Measurements from ENCODE around the gene PRXL2C.
A peak's percentile ranks its signal among the peaks of the same experiment; 100 is the strongest.
"Not testable (repeated sequence)": the region's sequence is repeated elsewhere in the genome, so short reads cannot be mapped to it uniquely, and the experiment has no call there.

PRXL2C gene, protein sequence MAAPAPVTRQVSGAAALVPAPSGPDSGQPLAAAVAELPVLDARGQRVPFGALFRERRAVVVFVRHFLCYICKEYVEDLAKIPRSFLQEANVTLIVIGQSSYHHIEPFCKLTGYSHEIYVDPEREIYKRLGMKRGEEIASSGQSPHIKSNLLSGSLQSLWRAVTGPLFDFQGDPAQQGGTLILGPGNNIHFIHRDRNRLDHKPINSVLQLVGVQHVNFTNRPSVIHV

DNA sequence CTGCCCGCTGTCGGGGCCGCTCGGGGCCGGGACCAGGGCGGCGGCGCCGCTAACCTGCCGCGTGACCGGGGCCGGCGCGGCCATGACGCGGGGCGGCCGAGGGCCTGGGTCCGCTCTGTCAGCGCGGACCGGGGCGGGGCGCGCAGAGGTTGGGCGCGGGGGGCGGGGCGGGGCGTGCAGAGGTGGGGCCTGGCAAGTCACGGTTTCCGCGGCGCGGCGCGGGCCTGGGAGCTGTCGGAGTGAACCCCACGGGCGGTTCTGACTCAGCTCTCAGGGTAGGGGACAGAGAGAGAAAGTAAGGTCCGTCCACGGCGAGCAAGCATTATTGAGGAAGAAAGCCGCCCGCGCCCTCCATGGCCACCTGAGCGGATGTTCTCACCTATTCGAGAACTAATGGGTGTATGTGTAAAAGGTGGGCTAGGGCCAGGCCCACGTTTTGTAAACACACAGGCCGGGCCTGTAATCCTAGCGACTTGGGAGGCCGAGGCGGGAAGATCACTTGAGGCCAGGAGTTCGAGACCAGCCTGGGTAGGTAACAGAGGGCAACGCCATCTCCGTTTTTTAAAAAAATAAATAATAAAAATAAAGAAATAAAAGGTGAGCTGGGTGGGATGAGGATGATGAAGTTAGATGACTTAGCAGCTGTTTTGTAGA lies at the start of gene PRXL2C:
Gene PRXL2C, minus strand, starts transcription at position 120 of the 654 bp plus-strand sequence. Its CDS starts 36 bp downstream, at position 84.
- DNase-seq, result peak; percentile 10 to 75

DNA sequence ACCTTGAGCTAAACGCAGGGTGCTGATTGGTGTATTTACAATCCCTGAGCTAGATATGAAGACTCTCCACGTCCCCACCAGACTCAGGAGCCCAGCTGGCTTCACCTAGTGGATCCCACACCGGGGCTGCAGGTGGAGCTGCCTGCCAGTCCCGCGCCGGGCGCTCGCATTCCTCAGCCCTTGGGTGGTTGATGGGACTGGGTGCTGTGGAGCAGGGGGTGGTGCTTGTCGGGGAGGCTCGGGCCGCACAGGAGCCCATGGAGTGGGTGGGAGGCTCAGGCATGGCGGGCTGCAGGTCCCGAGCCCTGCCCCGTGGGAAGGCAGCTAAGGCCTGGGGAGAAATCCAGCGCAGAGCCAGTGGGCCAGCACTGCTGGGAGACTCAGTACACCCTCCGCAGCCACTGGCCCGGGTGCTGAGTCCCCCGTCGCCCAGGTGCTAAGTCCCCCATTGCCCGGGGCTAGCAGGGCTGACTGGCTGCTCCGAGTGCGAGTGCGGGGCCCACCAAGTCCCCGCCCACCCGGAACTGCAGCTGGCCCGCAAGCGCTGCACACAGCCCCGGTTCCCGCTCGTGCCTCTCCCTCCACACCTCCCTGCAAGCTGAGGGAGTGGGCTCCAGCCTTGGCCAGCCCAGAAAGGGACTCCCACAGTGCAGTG lies 45.7 kb upstream of the PRXL2C start:
- DNase-seq, result not testable (repeated sequence)

DNA sequence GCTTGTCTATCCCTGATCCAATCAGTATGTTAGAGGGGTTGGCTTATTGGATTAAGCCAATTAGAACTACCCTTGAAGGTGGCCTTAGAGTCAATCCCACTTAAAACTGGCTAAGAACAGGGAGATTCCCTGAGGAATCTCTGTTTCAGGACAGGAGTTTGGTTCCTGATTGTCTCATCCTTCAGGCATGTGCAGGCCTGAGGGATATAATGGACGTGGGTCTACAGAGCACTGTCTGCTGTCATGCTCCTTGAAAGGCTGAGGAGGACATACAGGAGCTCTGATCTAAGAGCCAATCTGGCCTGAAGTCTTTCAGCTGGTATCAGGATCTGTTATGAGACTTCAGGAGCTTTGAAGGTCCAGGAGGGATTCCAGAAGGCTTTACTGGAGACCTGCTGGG lies 36.2 kb upstream of the PRXL2C start:
- no peak for DNase-seq

DNA sequence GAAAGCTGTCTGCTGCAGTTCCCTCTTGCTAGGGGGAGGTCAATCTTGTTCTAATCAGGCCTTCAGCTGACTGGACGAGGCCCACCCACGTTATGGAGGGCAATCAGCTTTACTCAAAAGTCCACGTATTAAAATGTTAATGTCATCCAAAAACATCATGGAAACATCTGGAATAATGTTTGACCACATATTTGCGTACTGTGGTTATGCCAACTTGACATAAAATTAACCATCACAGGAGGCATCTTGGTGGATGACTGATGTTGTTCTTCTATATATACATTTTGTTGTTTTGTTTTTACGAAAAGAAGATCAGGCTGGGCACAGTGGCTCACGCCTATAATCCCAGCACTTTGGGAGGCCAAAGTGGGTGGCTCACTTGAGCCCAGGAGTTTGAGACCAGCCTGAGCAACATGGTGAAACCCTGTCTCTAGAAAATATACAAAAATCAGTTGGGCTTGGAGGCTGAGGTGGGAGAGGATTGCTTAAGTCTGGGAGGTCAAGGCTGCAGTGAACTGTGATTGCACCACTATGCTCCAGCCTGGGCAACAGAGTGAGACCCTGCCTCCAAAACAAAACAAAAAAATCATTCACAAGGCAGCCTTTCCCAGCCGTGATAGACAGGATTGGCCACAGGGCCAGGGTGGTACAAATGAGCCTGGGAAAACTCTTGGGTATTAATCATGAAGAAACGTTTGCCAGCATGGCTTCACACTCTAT lies 33.8 kb upstream of the PRXL2C start:
- no peak for DNase-seq

DNA sequence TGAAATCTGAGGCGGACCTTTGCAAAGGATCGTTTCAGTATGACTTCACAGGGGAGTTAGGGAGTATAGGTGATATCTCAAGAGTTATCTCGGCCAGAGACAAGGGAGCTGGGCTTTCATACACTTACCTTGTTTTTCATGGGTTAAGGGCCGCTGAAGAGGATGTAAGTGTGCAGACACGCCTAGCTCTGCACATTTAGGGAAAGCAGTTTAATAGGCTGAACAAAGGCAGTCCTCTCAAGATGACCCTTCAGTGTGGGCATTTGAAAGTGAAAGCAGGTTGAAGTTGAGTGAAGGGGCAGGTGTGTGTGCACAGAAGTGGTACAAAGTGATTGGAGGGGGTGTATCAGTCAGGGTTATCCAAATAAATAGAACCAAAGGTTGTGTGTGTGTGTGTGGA lies 33.1 kb upstream of the PRXL2C start:
- no peak for DNase-seq

DNA sequence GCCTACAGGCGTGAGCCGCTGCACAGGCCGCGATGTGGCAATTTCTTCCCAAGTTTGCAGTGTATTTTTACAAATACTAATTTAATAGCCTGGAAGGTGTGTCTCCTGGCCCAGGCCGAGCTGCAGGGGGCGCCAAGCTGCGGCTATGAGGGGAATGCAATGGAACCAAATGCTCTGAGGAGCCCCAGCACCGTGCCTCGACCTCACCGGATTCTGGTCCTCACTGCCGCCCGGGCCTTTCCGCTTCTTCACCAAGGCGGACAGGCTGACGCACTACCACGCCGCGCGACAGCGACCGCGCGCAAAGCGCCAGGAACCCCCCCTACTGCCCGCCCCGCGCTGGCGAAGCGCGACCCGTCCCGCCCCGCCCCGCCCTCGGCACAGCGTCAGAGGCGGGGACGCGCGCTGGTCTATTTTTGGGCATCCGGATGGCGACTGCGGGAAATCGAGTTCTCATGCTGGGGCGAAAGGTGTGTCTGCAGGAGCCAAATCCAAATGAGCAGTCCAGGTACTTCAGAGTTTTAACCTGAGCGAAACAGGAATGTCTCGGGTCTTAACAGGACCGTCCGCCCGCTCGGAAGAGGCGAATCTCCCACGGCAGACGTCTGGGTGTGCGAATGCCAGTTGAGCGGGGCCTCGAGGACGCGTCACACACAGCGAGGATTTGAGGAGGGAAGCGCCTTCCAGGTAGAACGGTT lies 31.7 kb upstream of the PRXL2C start:
- peak; percentile 54 to 84 for DNase-seq

DNA sequence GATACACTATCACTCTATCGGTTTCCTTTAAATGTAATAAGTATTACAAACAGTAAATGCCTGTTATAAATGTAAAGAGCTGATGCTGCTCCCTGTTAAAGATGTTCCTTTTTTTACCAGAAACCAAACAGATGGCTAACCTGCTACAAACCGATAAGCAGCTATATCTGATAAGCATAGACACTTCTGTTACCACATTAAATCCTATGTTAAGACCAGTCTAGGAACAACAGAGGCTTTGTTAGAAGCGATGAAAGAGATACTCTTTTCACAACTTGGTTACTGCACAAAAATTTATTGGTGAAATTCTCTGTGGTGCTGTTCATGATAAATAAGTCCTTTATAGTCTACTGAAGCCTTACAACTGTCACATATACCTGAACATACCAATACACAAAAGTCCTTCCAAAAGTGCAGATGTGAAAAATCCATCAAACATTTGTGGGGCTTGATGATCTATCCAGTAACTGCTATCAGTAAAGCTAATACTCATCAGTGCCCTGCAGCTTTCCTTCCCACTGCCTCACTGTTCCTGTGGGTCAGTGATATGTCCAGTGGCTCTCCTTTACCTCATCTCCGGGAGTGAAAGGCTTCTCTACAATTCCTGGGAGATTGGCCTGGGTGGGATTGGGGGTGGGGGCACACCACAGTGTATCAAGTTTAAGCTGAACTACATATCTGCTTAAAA lies 25.8 kb upstream of the PRXL2C start:
- DNase-seq, result peak; percentile 1 to 19

DNA sequence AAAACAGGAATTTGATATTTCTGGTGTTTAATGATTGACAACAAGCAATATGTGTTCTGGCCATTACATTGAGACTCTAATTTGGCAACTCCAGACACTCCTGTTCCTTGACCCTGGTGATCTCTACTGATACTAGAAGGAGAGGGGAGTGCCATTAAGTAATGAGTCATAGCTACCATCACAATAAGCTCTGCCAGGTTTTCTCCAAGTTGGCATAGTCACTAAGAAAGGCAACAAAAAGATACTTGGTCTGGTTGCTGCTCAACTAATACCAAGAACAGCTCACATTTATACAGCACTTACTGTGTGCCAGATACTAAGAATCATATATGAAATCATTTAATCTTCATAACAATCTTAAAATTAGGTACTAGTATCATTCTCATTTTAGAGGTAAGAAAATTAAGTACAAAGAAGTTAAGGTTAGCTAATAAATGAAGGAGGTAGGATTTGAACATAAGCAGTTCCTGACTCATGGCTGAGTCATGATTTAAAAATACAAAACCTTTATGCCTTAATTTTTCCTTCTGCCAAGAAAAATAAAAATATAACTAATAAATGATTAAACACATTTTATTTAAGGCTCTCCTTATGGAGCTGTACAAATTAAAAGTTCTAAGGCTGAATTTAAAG lies 19.9 kb upstream of the PRXL2C start:
- no peak for DNase-seq

DNA sequence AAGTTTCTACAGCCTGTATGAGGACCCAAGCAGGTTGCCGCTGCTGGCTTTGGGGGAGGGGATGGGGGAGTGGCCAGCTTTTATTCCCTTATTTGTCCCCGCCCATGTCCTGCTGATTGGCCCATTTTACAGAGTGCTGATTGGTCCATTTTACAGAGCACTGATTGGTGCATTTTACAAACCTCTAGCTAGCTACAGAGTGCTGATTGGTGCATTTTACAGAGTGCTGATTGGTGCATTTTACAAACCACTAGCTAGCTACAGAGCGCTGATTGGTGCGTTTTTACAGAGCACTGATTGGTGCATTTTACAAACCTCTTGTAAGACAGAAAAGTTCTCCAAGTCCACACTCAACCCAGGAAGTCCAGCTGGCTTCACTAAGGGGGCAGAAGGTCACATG lies 18.7 kb upstream of the PRXL2C start:
- not testable (repeated sequence) for DNase-seq

DNA sequence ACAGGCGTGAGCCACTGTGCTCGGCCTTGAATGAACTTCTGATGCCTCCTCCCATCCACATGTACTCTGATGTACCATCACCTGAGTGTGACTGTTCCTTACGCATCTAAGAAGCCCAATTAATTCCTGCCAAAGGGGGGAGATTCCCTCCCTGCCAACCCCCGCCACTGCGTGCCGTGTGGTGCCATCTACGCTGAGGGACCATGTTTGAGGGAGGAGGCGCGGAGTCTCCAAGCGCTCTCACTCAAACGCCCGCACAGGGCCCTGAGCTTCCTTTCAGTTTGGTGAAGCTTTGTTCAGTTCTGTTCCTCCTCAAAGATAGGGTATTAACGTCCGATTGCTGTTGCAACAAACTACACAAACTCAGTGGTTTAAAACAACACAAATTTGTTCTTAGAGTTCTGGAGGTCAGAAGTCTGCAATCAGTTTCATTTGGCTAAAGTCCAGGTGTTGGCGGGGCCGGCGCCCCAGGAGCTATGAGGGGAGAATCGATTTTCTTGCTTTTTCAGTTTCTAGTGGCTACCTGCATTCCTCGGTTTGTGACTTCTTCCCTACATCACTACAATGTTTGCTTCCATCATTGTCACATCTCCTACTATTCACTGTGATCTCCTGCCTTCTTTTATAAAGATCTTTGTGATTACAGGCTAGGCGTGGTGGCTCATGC lies 13.9 kb upstream of the PRXL2C start:
- DNase-seq, result no peak

DNA sequence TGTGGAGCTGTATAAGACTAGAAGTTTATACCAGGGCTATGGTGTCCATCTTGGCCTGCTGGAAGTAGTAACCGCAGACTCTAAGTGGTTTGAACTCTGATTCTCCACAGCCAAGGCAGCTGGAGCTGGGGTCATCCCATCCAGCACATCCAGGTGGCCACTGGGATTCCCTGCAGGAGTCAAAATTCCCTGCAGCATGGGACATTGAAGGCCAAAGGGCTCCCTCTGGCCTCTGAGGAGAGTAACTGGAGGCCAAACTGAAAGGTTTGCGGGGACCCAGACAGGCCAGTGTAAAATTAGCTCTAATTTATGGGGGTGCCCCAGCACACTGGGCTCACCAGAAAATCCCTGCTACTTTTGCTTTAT lies 12.2 kb upstream of the PRXL2C start:
- DNase-seq, result no peak

DNA sequence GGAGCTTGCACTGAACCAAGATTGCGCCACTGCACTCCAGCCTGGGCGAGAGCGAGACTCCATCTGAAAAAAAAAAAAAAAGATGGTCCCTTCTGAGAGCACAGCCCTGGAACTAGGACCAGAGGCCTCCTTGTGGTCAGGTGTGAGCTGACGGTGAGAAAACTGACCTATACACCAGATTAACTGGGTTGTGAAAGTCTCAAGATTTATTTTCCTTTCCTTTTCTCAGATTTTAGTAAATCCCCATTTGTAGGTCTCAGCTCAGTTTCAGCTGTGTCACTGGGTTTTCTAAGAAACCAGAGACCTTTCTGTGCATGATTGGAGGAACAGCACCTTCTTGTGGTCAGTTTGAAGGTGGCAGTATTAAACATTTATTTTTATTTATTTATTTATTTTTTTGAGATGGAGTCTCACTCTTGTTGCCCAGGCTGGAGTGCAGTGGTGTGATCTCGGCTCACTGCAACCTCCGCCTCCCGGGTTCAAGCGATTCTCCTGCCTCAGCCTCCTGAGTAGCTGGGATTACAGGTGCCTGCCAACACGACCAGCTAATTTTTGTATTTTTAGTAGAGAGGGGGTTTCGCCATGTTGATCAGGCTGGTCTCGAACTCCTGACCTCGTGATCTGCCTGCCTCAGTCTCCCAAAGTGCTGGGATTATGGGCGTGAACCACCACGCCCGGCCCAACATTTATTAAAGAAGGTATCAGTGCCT lies 11.7 kb upstream of the PRXL2C start:
- DNase-seq, result peak; percentile 7 to 37

DNA sequence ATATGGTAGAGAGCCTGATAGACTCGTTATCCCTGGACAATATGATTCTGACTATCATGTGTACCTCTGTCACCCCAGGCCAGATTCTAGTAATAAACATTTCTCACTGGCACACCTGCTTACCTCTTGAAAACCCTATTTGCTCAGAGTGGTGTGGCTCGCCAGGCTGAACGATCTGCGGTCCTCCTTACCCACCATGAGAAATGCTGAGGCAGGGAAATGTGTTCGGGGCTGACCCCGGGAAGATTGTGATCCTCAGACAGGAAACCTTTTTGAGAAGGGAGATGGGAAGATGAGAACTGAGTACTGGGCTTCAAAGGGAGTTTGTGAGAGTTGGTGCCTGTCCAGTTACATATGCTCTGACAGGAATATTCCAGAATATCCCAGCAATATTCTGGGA lies 10.7 kb upstream of the PRXL2C start:
- no peak for DNase-seq

DNA sequence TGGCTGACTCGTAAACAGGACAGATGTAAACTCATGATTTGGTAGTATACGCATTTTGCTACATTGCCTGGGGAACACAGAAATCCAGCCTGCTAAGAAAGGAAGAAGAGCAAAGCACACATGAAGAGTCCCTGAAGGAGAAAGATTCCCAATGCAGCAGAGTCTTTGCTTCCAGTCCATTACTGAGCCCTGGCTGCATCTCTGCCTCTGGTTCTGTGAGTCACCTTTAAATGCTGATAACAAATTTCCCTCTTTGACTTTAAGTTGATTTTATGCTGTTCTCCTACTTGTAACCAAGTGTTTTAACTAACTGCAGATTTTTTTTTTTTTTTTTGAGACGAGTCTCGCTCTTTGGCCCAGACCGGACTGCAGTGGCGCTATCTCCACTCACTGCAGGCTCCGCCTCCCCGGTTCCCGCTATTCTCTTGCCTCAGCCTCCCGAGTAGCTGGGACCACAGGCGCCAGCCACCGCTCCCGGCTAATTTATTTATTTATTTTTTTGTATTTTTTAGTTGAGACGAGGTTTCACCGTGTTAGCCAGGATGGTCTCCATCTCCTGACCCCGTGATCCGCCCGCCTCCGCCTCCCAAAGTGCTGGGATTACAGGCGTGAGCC lies 8.5 kb upstream of the PRXL2C start:
- no peak for DNase-seq

DNA sequence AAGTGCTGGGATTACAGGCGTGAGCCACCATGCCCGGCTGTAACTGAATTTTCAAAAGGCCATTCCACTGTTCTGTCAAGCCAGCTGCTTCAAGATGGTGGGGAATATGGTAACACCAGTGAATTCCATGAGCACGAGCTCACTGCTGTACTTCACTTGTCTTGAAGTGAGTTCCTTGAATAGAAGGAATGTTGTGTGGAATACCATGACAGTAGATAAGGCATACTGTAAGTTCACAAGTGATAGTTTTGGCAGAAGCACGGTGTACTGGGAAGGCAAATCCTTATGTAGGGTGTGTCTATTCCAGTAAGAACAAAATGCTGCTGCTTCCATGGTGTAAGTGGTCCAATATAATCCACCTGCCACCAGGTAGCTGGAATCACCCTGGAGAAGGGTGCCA lies 6.6 kb upstream of the PRXL2C start:
- no peak for DNase-seq

DNA sequence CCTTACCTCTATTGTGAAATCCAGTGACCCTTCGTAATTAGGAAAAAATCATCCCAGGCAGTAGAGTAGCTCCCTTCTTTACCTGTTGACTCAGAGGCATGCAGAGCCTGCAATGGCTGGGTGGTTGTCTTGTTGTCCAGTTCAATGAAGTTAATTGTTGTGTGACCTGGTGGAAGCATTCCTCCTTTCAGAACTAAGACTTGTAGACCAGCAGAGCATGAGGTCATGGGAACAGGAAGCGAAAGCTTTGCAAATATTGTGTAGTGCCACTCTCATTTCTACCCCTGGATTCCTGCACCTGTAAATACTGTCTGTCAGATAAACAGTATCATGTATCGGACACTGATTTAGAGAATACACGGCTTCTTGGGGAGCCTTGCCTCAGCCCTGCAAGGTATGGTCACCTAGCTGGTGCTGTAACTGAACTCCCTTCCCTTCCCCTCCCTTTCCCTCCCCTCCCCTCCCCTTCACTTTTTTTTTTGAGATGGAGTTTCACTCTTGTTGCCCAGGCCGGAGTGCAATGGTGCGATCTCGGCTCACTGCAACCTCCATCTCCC lies 5.7 kb upstream of the PRXL2C start:
- DNase-seq, result no peak

DNA sequence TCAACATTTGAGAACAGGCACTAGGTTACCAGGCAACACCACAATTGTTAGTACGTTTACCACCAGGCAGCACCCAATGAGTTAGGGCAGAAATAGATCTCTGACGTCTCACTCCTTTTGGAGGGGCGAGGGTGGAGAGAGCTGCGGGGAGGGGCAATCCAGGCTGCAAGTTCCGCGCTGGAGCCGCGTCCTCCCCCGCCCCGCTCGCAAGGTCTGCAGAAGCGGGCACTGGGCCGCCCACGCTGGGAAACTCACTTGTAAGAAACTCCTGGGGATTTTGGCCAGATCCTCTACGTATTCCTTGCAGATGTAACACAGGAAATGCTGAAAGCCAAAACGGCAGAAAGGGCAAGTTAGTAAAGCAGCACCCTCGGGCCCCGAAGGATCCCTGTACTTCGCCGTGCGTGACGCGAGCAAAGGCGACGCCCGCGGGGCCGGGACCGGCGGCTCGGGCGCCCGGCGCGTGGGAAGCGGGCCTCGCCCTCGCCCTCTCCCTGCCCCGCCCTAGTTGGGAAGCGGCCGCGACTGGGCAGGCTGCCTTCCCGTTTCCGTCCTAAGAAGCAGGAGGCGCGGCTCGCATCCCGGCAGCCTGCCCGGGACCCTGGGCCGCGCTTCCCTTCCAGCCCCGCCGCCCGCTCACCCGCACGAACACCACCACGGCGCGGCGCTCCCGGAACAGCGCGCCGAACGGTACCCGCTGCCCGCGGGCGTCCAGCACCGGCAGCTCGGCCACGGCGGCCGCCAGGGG lies 493 bp downstream of the PRXL2C start:
- peak; percentile 15 to 75 for DNase-seq

DNA sequence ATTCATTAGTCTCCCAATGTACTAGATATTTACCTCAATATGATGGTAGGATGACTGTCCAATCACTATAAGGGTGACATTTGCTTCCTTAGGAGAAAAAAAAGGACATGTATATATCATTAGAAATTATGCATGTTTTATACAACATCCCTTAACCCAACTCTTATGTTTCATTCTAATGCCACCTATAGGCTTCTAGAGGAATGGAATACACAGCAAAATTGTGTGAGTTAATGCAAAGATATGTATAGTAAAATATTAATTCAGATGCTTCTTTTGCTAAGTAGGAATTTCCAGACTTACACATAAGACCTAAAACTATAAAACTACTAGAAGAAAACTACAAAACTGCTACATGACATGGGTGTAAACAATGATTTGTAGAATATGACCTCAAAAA lies 3.5 kb downstream of the PRXL2C start:
- peak in 1 of 2 experiments; percentile 5 for DNase-seq
